Mesendoderm (in vitro differentiated cells): ENCODE results near the gene CRK.
A peak's percentile ranks its signal among the peaks of the same experiment; 100 is the strongest.

Experiments
- DNase-seq: peaks from one replicate; pipeline ENCODE4 v3.0.0; 2013
- H2AK5ac ChIP-seq: 2 replicates; pipeline ENCODE4 v1.6.1; 2013; ENCODE audit warnings: low read length, inconsistent platforms
- H2BK120ac ChIP-seq: 2 replicates; pipeline ENCODE4 v1.6.1; 2013; ENCODE audit warnings: low read depth, mild to moderate bottlenecking, low read length, moderate library complexity, mixed read lengths
- H2BK15ac ChIP-seq: replicated peaks from 2 replicates; pipeline ENCODE4 v1.6.1; 2013; ENCODE audit warnings: low read depth, mild to moderate bottlenecking, moderate library complexity
- H2BK5ac ChIP-seq: 2 replicates; pipeline ENCODE4 v1.6.1; 2013; ENCODE audit warnings: low read length, inconsistent platforms
- H3K18ac ChIP-seq: 2 replicates; pipeline ENCODE4 v1.6.1; 2013; ENCODE audit warnings: mild to moderate bottlenecking, low read length, mixed read lengths
- H3K23ac ChIP-seq: one replicate; pipeline ENCODE4 v1.6.1; 2013; ENCODE audit warnings: low read length
- H3K27ac ChIP-seq: 2 replicates; pipeline ENCODE4 v1.5.1; 2013; ENCODE audit warnings: low read depth, mild to moderate bottlenecking, inconsistent platforms, low read length, moderate library complexity
- H3K27me3 ChIP-seq: 2 replicates; pipeline ENCODE4 v1.6.1; 2013; ENCODE audit warnings: low read length, control low read depth, mild to moderate bottlenecking, inconsistent platforms; ENCODE audit not compliant: insufficient read depth, poor library complexity
- H3K36me3 ChIP-seq: 2 replicates; pipeline ENCODE4 v1.6.1; 2013; ENCODE audit warnings: low read length, inconsistent platforms; ENCODE audit not compliant: control insufficient read depth, insufficient read depth
- H3K4ac ChIP-seq: one replicate; pipeline ENCODE4 v1.6.1; 2013; ENCODE audit warnings: low read depth, mild to moderate bottlenecking, low read length, moderate library complexity
- H3K4me1 ChIP-seq: 2 replicates; pipeline ENCODE4 v1.6.1; 2013; ENCODE audit warnings: low read depth, low read length, inconsistent platforms; ENCODE audit not compliant: control insufficient read depth
- H3K4me2 ChIP-seq: 2 replicates; pipeline ENCODE4 v1.6.1; 2013; ENCODE audit warnings: low read length
- H3K4me3 ChIP-seq: 2 replicates; pipeline ENCODE4 v1.5.1; 2013; ENCODE audit warnings: mild to moderate bottlenecking, low read length
- H3K56ac ChIP-seq: one replicate; pipeline ENCODE4 v1.6.1; 2013; ENCODE audit warnings: low read length
- H3K79me1 ChIP-seq: 2 replicates; pipeline ENCODE4 v1.6.1; 2013; ENCODE audit warnings: low read length, inconsistent platforms
- H3K79me2 ChIP-seq: 2 replicates; pipeline ENCODE4 v1.6.1; 2013; ENCODE audit warnings: mild to moderate bottlenecking, low read length; ENCODE audit not compliant: control insufficient read depth, insufficient read depth
- H3K9ac ChIP-seq: 2 replicates; pipeline ENCODE4 v1.6.1; 2013; ENCODE audit warnings: low read length, inconsistent platforms
- H4K5ac ChIP-seq: one replicate; pipeline ENCODE4 v1.6.1; 2013; ENCODE audit warnings: low read length
- H4K8ac ChIP-seq: one replicate; pipeline ENCODE4 v1.6.1; 2013; ENCODE audit warnings: low read depth, mild to moderate bottlenecking, control low read depth, low read length, moderate library complexity
- WGBS: extraction: QIAGEN DNeasy Blood & Tissue Kit; methylation state at CpG from one replicate; pipeline ENCODE4 v1.1.7; 2013; ENCODE audit warnings: low lambda C conversion rate, missing lambda C conversion rate; ENCODE audit not compliant: insufficient coverage; ENCODE audit errors: extremely low coverage; 5-methylcytosine and 5-hydroxymethylcytosine counted together

The CRK gene

DNA sequence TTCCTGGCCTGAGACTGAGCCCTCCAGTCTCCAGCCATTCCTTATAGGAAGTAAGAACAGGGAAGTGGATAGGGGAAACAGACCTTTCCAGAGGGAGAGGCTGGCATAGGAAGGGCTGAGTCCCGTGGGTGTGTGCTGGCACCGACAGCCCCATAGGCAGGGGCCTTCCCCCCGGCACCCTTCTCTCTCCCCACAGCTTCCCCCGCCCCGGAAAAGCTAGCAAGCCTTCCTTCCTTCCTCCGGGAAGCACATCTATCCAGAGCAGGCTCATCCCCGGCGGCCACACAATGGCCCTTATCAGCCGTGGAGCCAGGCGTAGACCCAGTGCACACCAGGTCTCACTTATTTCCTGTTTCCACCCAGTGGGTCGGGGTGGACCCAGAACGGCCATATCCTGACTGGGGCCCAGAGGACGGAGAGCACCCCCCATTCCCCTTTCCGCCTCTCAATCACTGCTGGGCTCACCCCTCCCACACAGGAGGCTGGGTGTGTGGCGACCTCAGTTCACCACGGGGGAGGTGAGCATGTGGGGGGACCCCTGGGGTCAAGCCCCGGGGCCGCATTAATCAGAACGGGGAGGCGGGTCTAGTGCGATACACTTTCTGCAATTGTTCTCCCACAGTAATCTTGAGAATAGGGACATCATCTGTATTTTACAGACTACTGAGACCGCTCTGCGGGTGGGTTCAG is 37.4 kb upstream of the CRK start:
- no peak overlapping the region for H2AK5ac ChIP-seq
- no peak overlapping the region for H3K23ac ChIP-seq
- peaks cover 2% of the 10 kb centered on the region for H3K4me1 ChIP-seq
- peaks cover 3% of the 10 kb centered on the region for H3K79me1 ChIP-seq
- H3K56ac ChIP-seq: no peak overlapping the region
- peaks cover 4% of the 10 kb centered on the region for H3K79me2 ChIP-seq
- no peak overlapping the region for H3K4me2 ChIP-seq
- no CpG with 5 or more reads among the region's 23 CpGs for WGBS
- no peak overlapping the region for H2BK5ac ChIP-seq
- H3K27ac ChIP-seq: no peak overlapping the region
- DNase-seq: no peak
- no peaks in the 10 kb centered on the region for H3K27me3 ChIP-seq
- H3K9ac ChIP-seq: no peak overlapping the region
- H2BK120ac ChIP-seq: no peak overlapping the region
- H3K4ac ChIP-seq: no peak overlapping the region
- no peak overlapping the region for H4K8ac ChIP-seq
- H2BK15ac ChIP-seq: no peak overlapping the region
- no peak overlapping the region for H4K5ac ChIP-seq
- H3K36me3 ChIP-seq: peaks cover 2% of the 10 kb centered on the region
- H3K4me3 ChIP-seq: no peak overlapping the region
- no peak overlapping the region for H3K18ac ChIP-seq

DNA sequence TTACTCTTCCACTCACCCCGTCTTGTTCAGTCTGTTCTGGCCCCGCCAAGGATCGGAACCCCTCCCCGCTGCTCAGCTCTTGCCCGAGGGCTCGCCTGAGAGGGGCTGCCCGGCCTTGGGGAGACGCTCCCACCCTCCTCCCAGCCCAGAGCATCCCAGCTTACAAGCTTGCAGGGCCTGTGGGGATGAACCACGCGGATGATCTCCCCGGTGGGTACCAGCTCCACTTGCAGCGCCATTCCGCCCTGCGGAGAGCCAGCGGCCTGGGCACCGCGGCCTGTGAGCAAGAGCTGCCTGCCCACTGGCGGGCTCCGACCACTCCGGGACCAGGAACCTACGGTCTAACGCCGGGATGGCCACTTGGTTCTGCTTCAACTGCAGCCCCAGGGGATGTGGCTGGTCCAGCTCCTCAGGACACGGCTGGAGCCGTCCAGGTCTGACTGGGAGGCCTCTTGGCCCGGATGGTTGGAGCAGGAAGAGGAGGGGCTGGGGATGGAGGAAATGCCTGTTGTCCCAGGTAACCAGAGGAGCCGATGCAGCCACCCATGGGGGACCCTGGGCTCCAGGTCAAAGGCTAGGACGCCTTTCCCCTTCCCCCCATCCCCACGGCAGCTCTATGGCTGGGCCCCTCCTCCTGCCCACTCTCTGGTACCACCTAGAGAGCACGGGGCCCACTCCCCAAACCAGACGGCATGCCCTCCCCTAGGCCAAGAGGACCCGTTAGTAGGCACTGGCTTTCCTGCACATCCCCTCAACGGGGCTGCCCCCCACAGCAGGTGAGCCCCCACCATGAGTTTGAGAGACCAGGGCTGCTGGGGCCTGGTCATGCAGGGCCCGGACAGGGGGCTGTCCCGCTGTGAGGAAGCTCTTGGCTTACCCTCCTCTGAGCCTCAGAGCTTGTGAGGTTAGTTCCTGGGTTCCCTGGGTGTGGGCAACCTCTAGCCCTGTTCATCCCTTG is 36.5 kb upstream of the CRK start, which contains the start of gene MYO1C:
MYO1C (minus strand) TSS at position 438 of the 958 bp plus-strand sequence; CDS start at position 239, 199 bp downstream.
- Histone ChIP-seq H3K4me2 (peak within 1 kb of the TSS; percentile 85), H4K5ac (no peak within 1 kb of the TSS), H3K79me2 (peaks cover 4% of the 10 kb centered on the region), H2AK5ac (peak within 1 kb of the TSS; percentile 55), H3K4ac (peak within 1 kb of the TSS; percentile 66), H2BK120ac (no peak within 1 kb of the TSS), H3K18ac (peak within 1 kb of the TSS; percentile 53), H3K79me1 (peaks cover 3% of the 10 kb centered on the region), H3K4me1 (peaks cover 2% of the 10 kb centered on the region), H4K8ac (no peak within 1 kb of the TSS), H3K36me3 (peaks cover 2% of the 10 kb centered on the region), H3K27me3 (no peaks in the 10 kb centered on the region), H3K27ac (peak within 1 kb of the TSS; percentile 13), H2BK5ac (no peak within 1 kb of the TSS), H3K56ac (peak within 1 kb of the TSS; percentile 94), H3K9ac (peak within 1 kb of the TSS; percentile 98), H3K23ac (peak within 1 kb of the TSS; percentile 56), H2BK15ac (no peak within 1 kb of the TSS), H3K4me3 (peak within 1 kb of the TSS; percentile 84)
- DNase-seq: peak; percentile 62
- WGBS: no CpG with 5 or more reads among the region's 35 CpGs

DNA sequence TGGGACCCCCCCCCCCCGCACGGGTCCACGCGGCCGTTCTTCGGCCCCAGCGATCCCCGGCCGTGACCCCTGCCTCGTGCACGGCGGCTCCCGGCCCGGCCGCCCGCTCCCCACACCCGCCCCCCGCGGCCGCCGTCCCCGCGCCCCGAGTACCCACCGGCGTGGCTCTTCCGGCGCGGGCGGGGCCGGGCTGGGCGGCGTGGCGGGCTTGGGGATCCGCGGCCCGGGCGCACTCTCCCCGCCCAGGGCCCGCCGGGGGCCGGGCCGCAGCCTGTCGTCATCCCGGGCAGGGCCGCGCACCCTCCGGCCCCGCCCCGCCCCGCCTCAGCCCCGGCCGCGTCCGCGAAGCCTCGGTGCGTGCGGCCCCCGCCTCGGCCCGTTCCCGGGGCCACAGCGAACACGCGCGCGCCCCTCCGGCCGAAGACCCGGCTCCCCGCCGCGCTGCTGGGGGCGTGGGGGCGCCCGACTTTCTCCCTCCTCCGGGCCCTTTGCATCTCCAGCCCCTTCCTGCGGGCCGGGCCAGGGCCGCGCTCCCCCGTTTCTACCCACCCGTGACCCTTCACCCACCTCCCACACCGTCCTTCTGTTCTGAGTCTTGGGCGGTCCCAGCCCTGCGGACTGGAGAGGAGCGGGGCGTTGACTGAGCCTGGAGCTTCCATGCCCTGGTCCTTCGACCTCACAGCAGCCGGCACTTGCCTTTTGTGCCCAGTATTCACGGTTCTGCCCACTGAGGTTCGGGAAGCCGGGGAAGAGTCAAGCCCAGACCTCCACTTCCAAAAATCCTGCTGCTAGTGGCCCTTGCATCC is 35.6 kb upstream of the CRK start:
- Histone ChIP-seq H3K27ac (peak overlapping the region; percentile 45), H2BK15ac (no peak overlapping the region), H4K8ac (no peak overlapping the region), H2BK5ac (no peak overlapping the region), H3K27me3 (no peaks in the 10 kb centered on the region), H3K56ac (peak overlapping the region; percentile 94), H4K5ac (no peak overlapping the region), H3K18ac (peak overlapping the region; percentile 77), H3K9ac (peak overlapping the region; percentile 98), H3K4me2 (peak overlapping the region; percentile 85), H3K4me1 (peaks cover 2% of the 10 kb centered on the region), H3K79me1 (peaks cover 3% of the 10 kb centered on the region), H2AK5ac (peak overlapping the region; percentile 55), H3K4me3 (peak overlapping the region; percentile 84), H3K4ac (peak overlapping the region; percentile 90), H2BK120ac (no peak overlapping the region), H3K23ac (no peak overlapping the region), H3K36me3 (peaks cover 2% of the 10 kb centered on the region), H3K79me2 (peaks cover 4% of the 10 kb centered on the region)
- no CpG with 5 or more reads among the region's 94 CpGs for whole genome bisulfite sequencing
- DNase-seq: no peak

DNA sequence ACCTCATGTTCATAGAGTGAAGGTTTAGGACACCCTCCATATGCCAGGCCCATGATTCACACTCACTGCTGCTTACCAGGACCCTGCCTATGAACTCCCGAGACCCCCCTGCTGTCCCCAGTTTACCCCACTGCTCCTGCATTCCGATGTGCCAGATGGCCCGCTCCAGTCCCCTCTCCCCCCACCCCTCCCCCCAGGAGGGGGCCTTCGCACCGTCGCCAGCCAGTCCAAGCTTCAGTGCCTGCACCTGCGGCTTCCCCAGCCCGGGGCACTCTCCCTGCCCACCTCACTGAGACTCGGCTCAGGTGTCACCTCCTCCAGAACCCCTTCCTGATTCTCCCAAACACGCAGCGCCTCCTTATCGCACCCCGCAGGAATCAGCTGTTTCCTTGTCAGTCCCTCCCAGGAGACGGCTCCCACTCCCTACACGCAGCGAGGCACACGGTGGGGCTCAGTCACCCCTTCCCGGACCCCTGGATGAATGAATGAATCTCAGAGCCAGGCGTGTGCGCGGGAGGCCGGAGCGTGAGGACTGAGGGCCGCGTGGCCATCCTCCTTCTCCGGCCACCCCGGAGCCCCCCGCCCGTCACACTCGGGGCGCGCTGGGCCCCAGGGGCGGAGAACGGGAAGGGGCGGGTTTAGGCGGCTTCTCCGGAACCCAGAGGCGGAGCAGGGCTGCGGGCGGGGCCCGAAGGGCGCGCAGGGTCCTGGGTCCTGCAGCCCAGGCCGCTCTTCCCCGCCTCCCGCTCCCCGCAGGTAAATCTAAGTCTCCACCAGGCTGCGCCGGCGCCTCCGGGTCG is 34.8 kb upstream of the CRK start:
- Histone ChIP-seq H2AK5ac (peak overlapping the region; percentile 69), H3K36me3 (peaks cover under 1% of the 10 kb centered on the region), H3K27ac (peak overlapping the region; percentile 45), H4K5ac (no peak overlapping the region), H2BK120ac (no peak overlapping the region), H4K8ac (no peak overlapping the region), H3K56ac (peak overlapping the region; percentile 80), H3K79me2 (peaks cover 4% of the 10 kb centered on the region), H2BK15ac (no peak overlapping the region), H3K4me2 (peak overlapping the region; percentile 99), H3K23ac (peak overlapping the region; percentile 85), H3K9ac (peak overlapping the region; percentile 80), H3K4me3 (peak overlapping the region; percentile 50), H3K27me3 (no peaks in the 10 kb centered on the region), H3K79me1 (peaks cover 3% of the 10 kb centered on the region), H3K4ac (peak overlapping the region; percentile 90), H3K18ac (peak overlapping the region; percentile 77), H2BK5ac (no peak overlapping the region), H3K4me1 (peaks cover 2% of the 10 kb centered on the region)
- DNase-seq: peak; percentile 58
- no CpG with 5 or more reads among the region's 52 CpGs for WGBS

DNA sequence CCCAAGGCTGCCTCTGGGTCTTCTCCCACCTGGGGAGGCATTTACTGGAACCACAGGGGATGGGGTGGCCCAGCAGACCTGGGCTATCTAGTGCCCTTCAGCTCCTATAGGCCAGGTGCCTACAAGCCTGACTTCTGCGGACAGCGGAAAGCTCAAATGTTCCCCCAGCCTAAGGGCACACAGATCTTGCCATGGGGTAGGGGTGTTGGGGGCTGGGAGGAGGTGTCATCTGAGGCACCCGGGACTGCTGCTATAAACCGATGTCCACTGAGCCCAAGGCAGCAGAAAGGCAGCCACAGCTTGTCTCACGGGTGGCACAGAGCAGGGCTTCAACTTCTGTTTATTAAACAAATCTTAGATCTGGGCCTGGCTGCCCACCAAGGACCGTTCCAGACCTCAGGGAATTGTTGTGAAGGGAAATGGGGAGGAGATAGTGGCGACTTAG is 32.8 kb upstream of the CRK start:
- Histone ChIP-seq H2AK5ac (no peak overlapping the region), H3K79me2 (peaks cover 4% of the 10 kb centered on the region), H3K36me3 (no peaks in the 10 kb centered on the region), H4K8ac (no peak overlapping the region), H2BK120ac (no peak overlapping the region), H3K9ac (peak overlapping the region; percentile 26), H3K27me3 (no peaks in the 10 kb centered on the region), H3K4me3 (no peak overlapping the region), H3K56ac (peak overlapping the region; percentile 54), H3K79me1 (peaks cover 3% of the 10 kb centered on the region), H2BK15ac (no peak overlapping the region), H3K4me1 (peaks cover 2% of the 10 kb centered on the region), H4K5ac (no peak overlapping the region), H3K27ac (peak overlapping the region; percentile 3), H3K4ac (no peak overlapping the region), H3K18ac (no peak overlapping the region), H3K4me2 (no peak overlapping the region), H3K23ac (no peak overlapping the region), H2BK5ac (no peak overlapping the region)
- no CpG with 5 or more reads among the region's 7 CpGs for WGBS
- no peak for DNase-seq
